Mucosa of stomach (tissue), 1 donor: ENCODE results near the gene PIGC.

Source experiments
- H3K27me3 ChIP-seq: one replicate; pipeline ENCODE4 v1.7.0; 2013; ENCODE audit warnings: mild to moderate bottlenecking, low read length; ENCODE audit not compliant: control insufficient read depth, insufficient read depth
- H3K36me3 ChIP-seq: one replicate; pipeline ENCODE4 v1.7.0; 2013; ENCODE audit warnings: low read length; ENCODE audit not compliant: control insufficient read depth, insufficient read depth
- H3K4me1 ChIP-seq: one replicate; pipeline ENCODE4 v1.7.0; 2013; ENCODE audit warnings: mild to moderate bottlenecking, low read length; ENCODE audit not compliant: control insufficient read depth, insufficient read depth
- H3K4me3 ChIP-seq: one replicate; pipeline ENCODE4 v1.7.0; 2013; ENCODE audit warnings: low read length
- H3K9ac ChIP-seq: one replicate; pipeline ENCODE4 v1.7.0; 2013; ENCODE audit warnings: mild to moderate bottlenecking, low read length, moderate library complexity
- H3K9me3 ChIP-seq: one replicate; pipeline ENCODE4 v1.7.0; 2013; ENCODE audit warnings: mild to moderate bottlenecking, low read length, moderate library complexity; ENCODE audit not compliant: control insufficient read depth
- donor health status: Pancreatic carcinoma.

PIGC gene

DNA sequence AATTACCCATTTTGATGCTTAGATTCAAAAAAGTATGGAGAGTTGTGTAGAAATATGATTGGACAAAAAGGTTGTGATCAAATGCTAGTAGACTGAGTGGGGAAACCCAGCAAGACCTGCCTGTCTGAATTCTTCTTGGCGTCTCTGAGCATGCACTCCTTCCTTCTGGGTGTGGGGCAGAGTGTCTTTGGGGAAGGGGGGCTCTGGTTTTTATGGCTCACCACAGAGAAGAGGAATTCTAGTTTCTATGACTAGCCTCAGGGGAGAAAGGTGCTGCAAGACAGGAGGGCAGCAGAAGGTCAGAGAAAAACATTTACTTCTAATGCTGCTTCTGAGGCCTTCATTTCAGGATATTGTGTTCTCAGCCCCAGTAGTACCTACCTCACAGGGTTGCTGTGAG is 33.9 kb upstream of the PIGC start:
- Histone ChIP-seq H3K4me1 (peaks cover 14% of the 10 kb centered on the region), H3K27me3 (no peaks in the 10 kb centered on the region), H3K9me3 (no peaks in the 10 kb centered on the region), H3K9ac (no peak overlapping the region), H3K36me3 (no peaks in the 10 kb centered on the region), H3K4me3 (no peak overlapping the region)

DNA sequence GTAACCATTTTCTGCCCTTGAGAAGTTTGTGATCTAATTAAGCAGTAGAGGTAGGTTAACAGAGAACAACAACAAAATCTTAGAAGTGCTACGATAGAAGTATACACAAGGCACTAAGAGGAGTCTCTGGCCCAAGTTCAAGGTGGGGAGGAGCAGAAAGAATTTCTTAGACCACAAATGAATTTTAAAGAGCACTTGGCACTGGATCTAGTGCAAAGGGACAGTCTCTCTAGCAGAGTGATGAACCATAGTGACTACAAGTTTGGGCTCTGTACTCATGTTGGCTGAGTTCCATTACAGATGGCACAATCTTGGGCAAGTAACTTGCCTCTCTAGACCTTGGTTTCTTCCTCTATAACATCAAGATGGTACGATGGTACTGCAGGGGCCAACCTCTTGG is 33.3 kb upstream of the PIGC start:
- Histone ChIP-seq H3K4me1 (peaks cover 14% of the 10 kb centered on the region), H3K9me3 (no peaks in the 10 kb centered on the region), H3K4me3 (no peak overlapping the region)

DNA sequence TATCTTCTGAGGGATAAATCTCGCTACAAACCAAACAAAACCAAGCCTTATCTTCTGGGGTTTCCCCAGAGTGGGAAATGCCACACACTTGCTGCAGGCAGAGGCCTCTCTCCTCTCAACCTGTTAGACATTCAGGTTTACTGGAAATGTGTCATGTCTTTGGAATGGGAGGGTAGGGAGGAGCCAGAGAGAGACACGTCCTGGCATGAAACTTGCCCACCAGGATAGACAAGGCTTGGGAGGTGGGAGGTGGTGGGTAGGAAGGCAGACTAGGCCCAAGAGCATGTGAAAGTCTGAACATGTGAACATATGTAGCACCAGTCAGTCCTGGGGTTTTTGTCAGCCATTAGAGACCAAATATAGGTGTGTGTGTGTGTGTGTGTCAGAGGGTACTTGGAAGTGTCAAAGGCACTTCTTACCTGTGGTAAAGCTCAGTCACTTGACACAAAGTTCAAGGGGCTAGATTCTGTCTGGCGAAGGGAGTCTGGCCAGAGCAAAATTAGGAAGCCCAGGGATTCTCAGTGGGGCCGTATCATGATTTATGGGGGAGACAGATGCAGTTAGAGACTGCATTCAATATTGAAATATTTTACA is 32.4 kb upstream of the PIGC start:
- Histone ChIP-seq H3K4me3 (no peak overlapping the region), H3K27me3 (no peaks in the 10 kb centered on the region), H3K9ac (no peak overlapping the region), H3K4me1 (peaks cover 14% of the 10 kb centered on the region), H3K9me3 (no peaks in the 10 kb centered on the region), H3K36me3 (no peaks in the 10 kb centered on the region)

More for the DNA sequence above, 33.3 kb upstream of the PIGC start:
- H3K27me3 ChIP-seq: no peaks in the 10 kb centered on the region
- H3K9ac ChIP-seq: no peak overlapping the region
- H3K36me3 ChIP-seq: no peaks in the 10 kb centered on the region

DNA sequence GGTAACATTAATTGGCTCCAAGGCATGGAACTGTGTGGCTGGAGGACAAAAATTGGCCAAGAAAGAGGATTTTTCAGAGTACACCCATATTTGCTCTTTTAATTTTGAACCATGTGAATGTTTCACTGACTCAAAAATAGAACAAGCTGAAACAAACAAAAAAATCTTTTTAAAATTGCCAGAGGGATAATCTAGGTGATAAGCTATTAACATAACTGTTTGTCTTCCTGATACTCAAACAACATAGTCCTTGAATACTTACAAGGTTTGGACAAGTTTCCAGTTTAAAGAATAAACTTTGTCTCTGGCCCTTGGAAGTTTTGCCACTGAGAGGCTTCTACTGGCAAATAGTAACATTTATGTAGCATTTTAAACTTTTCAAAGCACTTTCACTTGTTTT is 30.0 kb upstream of the PIGC start:
- Histone ChIP-seq H3K9ac (no peak overlapping the region), H3K9me3 (no peaks in the 10 kb centered on the region), H3K4me3 (no peak overlapping the region), H3K36me3 (no peaks in the 10 kb centered on the region), H3K4me1 (peaks cover 14% of the 10 kb centered on the region), H3K27me3 (no peaks in the 10 kb centered on the region)

DNA sequence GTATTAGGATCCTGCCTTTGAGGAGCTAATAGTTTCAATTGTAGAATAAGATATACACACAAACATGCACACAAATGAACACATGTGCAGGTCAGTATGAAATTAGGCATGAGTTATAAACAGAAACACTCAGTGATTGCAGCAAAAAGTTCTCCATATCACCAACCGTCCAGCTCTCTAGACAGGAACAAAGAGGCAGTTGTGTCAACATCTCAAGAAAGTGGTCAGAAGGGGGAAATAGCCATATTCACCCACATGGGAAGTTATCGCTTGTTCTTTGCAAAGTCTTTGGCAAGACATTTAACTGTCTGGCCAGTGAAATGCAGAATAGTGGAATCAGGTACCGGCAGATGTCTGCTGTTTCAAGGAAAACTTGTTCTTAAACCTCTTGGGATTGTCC is 29.4 kb upstream of the PIGC start:
- no peaks in the 10 kb centered on the region for H3K36me3 ChIP-seq
- H3K4me1 ChIP-seq: peaks cover 14% of the 10 kb centered on the region
- H3K9ac ChIP-seq: no peak overlapping the region
- no peak overlapping the region for H3K4me3 ChIP-seq
- no peaks in the 10 kb centered on the region for H3K9me3 ChIP-seq
- H3K27me3 ChIP-seq: no peaks in the 10 kb centered on the region

DNA sequence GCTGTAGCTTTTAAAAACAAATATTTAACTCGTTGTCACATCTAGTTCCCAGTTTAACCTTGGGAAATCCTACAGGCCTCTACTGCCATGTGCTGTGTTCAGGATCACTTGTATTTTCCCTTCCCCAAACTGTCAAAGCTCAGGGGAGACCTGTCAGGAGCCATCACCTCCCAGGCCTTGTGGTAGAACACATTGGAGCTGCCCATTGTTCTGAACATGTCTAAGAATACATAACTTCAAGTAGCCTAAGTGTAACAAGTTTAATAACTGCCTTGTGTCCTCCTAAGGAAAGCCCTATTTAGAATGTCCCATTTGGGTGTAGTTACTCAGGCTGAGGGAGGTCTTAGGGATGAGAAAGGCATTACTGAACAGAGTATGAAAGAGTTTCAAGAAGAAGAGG is 28.6 kb upstream of the PIGC start:
- Histone ChIP-seq H3K36me3 (no peaks in the 10 kb centered on the region), H3K27me3 (no peaks in the 10 kb centered on the region), H3K9me3 (no peaks in the 10 kb centered on the region), H3K4me1 (peaks cover 14% of the 10 kb centered on the region), H3K9ac (no peak overlapping the region), H3K4me3 (no peak overlapping the region)

DNA sequence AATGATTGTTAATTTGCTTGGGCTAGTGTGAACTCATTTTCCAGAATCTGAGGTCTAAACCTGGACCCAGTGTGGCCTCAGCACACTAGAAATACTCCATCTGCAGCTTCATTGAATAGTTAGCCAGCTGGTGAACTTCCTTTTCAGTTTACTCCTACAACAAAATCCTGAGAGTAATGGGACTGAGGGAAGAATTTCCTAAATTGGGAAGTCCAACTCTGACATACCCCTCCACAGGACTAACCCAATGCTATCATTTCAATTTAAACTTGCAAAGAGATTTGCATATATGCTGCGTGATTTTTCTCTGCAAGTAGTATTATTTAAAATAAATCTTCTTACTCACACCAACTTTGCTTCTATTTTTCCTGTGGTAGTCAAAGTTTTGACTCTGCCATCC is 27.8 kb upstream of the PIGC start:
- no peaks in the 10 kb centered on the region for H3K27me3 ChIP-seq
- no peaks in the 10 kb centered on the region for H3K36me3 ChIP-seq

DNA sequence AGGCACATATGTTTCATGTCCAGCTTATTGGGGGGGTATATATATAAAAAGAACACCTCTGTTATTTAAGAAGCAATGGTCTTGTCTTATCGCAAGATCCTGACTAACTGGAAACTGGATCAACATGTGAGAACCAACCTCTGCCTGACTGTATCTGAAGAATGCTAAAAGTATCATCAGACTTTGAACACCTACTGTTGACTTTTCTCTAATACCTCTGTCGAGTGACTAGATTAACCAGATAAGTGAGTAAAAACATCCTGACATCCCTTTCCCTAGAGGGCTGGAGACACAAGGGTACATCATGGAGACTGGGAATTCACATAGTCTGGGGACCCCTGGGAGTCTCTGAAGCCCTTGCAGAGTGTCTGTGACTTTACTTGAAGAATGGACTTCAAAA is 26.3 kb upstream of the PIGC start:
- no peaks in the 10 kb centered on the region for H3K27me3 ChIP-seq
- peaks cover 5% of the 10 kb centered on the region for H3K4me1 ChIP-seq
- no peak overlapping the region for H3K9ac ChIP-seq
- no peak overlapping the region for H3K4me3 ChIP-seq
- H3K36me3 ChIP-seq: no peaks in the 10 kb centered on the region
- no peaks in the 10 kb centered on the region for H3K9me3 ChIP-seq

More for the DNA sequence above, 27.8 kb upstream of the PIGC start:
- Histone ChIP-seq H3K4me3 (no peak overlapping the region), H3K4me1 (peaks cover 14% of the 10 kb centered on the region), H3K9ac (no peak overlapping the region), H3K9me3 (no peaks in the 10 kb centered on the region)

DNA sequence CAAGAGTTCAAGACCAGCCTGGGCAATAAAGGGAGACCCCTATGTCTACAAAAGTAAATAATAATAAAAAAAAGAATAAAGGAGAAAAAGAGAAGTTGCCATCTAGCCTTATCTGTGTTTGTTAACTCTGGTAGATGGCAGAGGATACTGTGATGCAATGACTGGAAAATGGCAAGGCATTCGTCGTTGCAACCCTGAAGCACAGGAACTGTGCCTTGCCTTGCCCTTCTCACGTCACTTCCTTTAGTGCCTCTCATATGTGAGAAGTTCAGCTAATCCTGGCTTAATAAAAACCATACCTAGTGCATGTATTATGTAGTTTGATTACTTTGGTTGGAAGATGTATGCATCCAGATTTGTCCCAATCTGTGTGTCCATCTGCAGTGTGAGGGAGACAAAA is 25.8 kb upstream of the PIGC start:
- Histone ChIP-seq H3K27me3 (no peaks in the 10 kb centered on the region), H3K36me3 (no peaks in the 10 kb centered on the region), H3K9me3 (no peaks in the 10 kb centered on the region), H3K9ac (no peak overlapping the region), H3K4me1 (peaks cover 5% of the 10 kb centered on the region), H3K4me3 (no peak overlapping the region)

DNA sequence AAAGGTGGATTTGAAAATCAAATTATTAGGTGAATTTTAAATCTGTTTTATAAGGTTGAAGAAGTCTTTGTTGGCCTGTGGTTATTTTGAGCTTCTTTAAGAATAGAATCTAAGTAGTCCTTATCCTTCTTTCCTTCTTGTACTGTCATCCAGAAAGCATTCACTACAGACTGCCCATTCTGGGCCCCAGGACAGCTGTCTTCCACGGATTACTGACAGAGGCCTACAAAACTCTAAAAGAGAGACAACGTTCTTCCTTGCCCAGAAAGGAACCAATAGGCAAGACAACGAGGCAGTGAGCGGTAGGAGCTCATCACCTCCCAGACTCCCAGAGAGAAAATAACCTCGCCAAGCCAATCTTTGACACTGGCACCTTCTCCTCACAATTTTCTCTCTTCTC is 24.4 kb upstream of the PIGC start:
- Histone ChIP-seq H3K4me1 (no peaks in the 10 kb centered on the region), H3K27me3 (no peaks in the 10 kb centered on the region), H3K9ac (no peak overlapping the region), H3K4me3 (no peak overlapping the region), H3K9me3 (no peaks in the 10 kb centered on the region), H3K36me3 (no peaks in the 10 kb centered on the region)

DNA sequence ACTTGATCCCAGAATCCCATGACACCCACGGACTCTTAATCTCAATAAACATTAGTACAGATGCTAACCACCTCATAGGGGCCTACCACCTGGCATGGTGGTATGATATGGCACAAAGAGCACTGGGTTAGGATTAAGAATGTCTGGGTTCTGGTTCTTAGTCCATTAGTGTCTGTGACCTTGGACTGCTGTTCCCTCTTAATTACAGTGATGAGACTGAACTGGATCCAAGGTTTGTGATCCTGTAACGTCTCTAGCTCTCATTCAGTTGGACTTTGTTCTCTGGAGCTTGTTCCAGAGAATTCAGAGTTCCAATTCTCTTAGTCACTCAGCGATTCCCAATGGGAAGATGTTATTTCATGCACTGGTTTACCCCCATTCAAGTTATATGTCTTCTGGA is 23.6 kb upstream of the PIGC start:
- H3K4me3 ChIP-seq: no peak overlapping the region
- H3K36me3 ChIP-seq: no peaks in the 10 kb centered on the region
- no peaks in the 10 kb centered on the region for H3K9me3 ChIP-seq
- no peaks in the 10 kb centered on the region for H3K4me1 ChIP-seq
- no peaks in the 10 kb centered on the region for H3K27me3 ChIP-seq
- no peak overlapping the region for H3K9ac ChIP-seq

DNA sequence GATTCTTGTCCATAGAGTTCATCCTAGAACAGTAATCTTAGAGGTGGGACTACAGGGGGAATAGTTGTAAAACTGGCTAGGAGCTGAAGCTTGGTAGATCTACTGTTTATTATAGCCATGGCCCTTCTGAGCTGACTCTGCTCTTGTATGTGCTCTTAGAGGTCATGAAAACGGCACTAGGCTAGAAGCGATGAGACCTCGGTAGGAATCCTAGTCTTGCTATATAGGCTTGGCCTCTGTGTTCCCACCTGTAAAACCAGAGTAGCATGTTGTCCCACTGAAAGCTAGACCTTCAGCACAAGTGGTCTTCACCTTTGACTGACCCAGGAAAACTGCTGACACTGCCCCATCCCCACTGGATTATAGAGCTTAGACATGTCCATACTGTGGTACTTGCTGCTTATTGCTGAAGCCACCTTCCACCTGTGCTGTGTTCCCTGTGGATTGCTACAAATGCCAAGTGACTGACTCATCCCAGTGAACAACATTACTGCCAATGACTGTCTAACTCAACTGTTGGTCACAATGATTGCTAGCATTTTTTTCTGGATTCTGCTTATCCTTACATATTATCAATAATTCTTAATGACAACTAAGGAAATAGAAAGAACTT is 23.0 kb upstream of the PIGC start:
- no peak overlapping the region for H3K9ac ChIP-seq
- H3K27me3 ChIP-seq: no peaks in the 10 kb centered on the region
- H3K4me3 ChIP-seq: no peak overlapping the region
- no peaks in the 10 kb centered on the region for H3K36me3 ChIP-seq
- no peaks in the 10 kb centered on the region for H3K9me3 ChIP-seq
- no peaks in the 10 kb centered on the region for H3K4me1 ChIP-seq

DNA sequence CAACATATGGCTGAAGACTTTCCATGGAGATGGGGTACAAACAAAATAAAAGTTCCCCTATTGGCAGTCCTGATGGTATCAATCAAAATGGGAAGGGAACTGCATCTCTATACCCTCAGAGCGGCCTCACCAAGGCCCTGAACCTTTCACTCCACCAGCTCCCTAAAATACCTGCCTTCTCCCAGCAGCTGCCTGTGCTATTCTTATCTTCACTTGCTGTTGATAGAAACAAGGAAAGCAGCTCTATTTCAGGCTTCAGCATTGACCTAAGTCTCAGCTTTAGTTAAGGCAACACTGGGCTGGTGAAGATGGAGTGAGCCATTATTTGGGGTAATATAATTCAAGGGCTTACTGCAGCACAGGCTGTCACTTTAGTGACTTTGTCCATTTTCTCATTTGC is 21.7 kb upstream of the PIGC start:
- no peak overlapping the region for H3K4me3 ChIP-seq
- H3K4me1 ChIP-seq: no peaks in the 10 kb centered on the region
- no peaks in the 10 kb centered on the region for H3K27me3 ChIP-seq
- no peaks in the 10 kb centered on the region for H3K36me3 ChIP-seq
- no peak overlapping the region for H3K9ac ChIP-seq
- no peaks in the 10 kb centered on the region for H3K9me3 ChIP-seq
